ENCODE data around the gene GMPR2.

GMPR2 gene

DNA sequence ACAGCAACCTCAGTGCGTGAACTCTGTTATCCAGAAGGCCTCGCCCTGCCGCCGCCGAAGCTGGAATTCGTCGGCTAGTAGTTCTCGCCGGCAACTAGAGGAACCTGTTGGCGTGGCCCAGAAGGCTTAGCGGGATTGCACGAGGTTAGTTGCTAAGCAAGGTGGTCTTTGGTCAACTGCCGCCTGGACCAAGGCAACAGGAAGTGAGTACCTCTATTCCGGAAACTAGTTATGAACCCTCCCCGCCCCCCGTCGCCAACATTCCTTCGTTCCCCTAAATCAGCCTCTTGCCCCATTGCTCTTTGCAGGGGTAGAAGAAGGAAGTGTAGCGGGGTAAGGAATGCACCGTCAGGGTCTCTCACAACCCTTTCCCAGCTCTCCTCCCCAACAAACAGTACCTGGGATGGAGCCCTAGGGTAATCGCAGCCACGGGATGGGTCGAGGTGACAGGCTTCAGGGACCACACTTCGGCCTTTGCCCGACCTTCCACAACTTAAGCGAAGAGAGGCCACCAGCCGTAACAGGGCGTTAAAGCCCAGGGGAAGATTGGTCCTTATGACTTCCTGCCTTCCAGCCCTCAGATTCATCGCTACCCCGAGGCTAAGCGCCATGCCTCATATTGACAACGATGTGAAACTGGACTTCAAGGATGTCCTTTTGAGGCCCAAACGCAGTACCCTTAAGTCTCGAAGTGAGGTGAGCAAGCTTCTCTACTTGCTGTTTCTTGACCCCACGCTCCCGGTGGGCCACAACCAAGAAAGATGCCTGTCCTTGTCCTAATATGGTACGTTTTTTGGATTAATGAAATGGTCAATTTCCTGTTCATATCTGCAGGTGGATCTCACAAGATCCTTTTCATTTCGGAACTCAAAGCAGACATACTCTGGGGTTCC, at the start of gene GMPR2:
GMPR2 (plus strand) TSS at position 285 of the 893 bp plus-strand sequence; CDS start at position 610, 325 bp downstream.
- no peak for DNase-seq (ENCODE audit: low read depth)

DNA sequence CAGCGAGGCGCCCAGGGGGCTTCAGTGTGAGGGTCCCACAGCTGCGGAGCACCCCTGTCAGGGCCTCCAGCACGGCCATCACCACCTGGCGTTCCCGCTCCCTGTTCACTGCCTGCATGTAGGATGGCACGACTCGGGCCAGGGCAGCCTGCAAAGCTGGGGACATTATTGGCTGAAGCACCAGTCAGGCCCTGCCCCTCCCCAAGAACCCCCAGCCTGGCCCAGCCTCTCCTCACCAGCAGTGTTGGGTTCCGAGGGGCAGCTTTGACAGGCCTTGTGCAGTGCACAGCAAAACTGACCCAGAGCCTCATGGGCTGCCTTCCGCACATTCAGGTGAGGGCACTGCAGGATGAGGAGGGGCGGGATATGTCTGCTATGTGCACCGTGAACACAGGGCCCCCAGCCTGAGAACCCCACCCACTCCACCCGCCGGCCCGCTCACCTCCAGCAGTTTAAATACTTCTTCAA, 49.7 kb upstream of the GMPR2 start:
- DNase-seq (ENCODE audit: low read depth) = no peak

DNA sequence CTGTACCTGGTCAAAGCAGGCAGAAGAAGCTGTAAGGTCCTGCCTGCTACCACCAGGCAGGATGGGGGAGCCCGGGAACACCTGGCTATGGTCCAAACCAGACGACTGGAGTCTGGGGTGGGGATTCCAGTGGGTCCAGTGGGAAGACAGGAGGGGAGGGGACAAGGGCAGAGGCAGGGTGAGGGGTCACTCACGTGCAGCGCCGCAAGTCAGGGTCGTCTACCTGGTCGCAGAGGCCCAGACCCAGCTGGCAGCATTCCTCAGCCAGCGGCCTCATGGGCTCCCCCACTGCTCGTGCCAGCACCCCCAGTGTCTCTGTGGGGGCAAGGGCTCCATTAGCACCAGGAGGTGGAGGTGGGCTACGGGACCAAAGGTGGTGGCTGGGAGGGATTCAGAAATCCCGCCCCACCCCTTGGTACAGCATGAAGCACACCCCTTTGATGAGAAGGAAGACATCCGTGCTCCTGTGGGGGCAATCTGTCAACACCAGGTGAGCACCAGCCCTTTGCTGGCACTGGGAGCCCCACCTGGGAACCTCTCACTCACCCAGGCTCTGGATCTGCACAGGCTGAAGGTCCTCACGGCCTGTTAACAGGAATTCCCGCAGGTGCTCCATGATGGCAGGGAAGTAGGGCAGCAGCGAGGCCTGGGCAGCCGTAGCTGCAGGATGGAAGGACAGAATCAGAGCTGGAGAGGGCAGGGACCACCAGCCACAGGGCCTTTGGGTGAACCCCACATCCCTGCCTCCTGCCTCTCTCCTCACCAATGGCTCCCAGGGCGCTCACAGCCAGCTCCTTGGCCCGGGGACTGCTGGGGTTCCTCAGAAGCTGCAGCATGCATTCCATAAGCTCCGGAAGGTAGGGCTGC, 48.4 kb upstream of the GMPR2 start:
- no peak for DNase-seq (ENCODE audit: low read depth)

DNA sequence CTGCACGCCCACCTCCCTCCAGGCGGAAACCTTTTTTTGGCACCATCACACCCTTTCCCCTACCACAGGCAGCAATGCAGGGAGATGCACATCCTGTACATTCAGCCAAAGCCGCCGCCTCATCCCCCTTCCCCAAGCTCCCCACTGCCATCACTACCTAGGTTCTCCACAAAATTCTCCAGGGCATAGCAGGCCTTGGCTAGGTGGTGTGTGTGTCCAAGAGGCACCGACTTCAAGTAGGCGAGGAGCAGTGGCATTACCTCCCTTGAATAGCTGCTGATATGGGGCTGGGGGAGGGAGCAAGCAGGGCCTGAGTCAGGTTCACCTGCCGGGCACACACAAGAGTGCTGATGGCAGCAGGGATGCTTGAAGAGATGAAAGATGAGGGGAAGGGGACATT, 47.7 kb upstream of the GMPR2 start:
- DNase-seq (ENCODE audit: low read depth) = no peak

DNA sequence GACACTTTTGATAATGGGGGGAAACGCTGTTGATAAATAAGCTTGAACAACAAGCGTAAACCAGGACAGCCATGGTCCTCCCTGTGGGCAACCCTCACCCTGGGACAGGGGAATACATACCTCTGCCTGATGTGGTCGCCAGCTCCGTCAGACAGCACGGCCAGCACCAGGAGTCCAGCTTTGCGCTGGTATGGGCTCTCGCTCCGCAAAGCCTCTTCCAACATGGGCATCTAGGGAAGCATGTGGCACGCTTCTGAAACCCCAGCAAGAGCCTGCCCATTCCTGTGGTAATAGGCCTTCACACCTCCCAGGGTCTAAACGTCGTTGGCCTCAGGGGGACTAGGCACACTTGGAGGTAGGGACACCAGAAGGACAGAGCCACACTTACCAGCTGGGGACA, 47.0 kb upstream of the GMPR2 start:
- no peak for DNase-seq (ENCODE audit: low read depth)

DNA sequence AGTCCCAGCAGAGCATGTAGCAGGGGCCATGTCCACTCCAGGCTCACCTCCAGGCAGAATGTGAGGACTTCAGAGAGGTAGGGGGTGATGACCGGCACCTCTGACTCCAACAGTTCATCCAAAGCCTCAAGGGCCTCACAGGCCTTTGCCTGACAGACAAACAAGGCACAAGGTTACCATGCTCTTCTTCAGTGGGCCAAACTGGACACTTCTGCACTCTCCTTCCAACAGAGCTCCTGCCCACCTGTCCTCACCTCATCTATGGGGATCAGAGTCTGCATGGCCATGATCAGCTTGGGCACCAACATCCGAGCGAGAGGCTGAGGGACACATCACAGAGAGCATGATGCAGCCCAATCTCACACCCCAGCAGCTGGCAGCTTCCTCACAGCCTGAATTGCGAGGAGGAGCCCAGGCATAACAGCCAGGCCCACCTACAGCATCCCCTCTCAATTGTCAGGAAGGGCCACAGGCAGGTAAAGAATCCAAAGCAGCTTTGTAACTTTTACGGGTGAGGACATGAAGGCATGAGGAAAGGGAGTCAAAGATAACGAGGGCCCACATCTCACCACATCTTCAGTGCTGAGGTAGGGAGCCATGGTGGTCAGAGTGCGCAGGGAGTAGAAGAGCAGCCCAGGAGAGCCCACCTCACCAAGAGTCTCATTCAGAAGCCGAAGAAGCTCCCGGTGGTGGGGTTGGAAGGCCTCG, 45.7 kb upstream of the GMPR2 start:
- no peak for DNase-seq (ENCODE audit: low read depth)

DNA sequence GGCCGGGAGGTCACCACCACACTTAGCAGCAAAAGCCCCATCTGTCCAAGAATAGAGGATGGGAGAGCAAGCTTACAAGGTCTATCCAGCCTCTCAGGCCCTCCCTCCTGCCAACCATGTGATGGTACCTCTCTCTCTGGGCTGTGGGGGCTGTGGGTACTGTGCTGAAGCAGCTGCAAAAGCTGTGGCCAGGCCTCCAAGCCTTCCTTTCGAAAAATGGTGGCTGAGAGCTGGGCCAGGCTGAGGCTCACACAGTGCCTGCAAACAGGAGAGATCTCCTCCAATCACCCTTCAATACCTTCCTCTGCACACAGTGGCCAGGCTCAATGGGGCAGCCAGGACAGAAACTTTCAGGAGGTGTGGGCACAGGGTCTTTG, 45.2 kb upstream of the GMPR2 start:
- no peak for DNase-seq (ENCODE audit: low read depth)

DNA sequence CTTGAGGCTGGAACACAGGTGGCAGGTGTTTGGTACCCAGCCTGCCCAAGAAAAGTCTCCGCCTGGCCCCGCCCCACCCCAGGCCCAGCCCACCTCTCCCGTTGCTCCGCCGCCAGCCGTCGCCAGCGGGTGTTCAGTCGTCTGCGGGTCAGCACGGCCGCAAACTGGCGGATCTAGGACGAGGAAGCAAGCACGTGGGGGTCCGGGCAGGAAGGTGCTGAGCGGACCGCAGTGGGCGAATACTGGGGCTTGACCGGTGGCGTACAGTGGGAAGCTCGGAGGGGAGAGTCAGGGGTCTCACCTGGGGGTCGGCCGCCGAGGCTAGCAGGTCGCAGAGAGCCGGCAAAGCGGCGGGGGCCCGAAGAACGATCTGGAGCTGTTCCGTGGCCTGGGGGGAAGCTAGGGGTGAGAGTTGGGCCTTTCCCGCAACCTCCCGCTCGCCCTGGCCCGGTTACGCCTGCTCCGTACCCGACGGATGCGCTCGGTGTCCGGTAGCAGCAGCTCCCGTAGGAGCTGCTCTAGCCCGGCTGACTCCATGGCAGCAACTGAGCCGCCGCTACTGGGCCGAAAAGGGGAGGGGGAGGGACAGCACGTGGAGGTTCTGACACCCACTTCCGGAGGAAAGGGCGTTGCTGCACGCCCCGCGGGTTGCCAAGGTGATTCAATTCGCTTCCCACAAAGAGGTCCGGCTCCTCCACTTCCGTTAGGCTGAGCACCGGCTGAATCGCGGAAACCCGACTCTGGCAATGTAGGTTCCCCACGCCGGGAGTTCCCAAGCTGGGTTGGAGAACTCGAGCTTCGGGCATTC, 44.3 kb upstream of the GMPR2 start, which contains the start of gene IPO4:
IPO4 (minus strand) TSS at position 566 of the 808 bp plus-strand sequence; CDS start at position 537, 29 bp downstream.
- peak; percentile 91 for DNase-seq (ENCODE audit: low read depth)

DNA sequence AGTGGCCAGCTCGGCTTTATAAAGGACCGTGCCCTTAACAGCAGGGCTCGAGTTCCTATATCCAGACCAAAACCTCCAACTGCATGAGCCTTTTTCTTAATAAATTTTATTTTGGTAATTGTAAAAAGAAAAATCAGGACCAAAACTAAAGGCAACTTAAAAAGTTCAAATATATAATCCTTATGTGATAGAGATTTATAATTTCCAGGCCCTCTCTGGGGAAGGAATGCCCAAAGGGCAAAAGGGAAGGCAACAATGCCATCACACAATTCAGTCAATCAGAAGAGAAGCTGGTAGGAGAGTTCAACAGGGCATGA, 43.7 kb upstream of the GMPR2 start:
- DNase-seq (ENCODE audit: low read depth) = no peak

DNA sequence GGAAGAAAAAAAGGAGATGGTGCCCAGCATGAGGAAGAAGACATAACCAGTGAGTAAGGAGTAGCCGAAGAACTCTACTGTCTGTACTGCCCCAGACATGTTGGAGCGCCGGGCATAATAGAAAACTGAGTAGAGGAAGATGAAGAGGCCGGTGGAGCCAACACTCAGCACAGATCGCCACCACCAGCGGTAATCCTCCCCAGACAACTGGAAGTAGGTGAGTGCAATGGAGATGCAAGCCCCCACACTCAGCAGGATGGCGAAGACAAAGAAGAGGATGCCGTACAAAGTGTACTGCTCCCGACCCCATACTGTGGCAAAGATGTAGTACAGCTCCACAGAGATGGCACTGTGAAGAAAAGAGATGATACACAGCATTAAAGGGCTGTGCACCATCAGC, 43.3 kb upstream of the GMPR2 start:
- no peak for DNase-seq (ENCODE audit: low read depth)

DNA sequence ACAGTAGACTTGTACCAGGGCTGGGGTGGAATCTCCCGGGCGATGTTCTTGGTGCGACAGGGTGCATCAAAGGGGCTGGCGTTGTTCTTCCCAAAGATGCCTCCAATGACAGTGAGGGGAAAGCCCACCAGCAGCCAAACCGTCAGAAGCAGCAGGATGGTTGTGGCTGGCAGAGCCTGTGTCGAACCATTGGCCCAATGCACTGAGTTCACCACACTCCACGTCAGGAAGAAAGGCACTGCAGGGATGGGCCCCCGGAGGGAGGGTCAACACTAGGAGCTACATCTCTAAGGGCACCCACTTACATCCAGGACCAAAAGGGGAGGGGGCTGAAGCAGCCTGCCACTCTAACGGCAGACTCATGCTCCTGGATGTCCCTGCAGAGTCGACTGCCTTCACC, 42.3 kb upstream of the GMPR2 start:
- DNase-seq (ENCODE audit: low read depth) = no peak

DNA sequence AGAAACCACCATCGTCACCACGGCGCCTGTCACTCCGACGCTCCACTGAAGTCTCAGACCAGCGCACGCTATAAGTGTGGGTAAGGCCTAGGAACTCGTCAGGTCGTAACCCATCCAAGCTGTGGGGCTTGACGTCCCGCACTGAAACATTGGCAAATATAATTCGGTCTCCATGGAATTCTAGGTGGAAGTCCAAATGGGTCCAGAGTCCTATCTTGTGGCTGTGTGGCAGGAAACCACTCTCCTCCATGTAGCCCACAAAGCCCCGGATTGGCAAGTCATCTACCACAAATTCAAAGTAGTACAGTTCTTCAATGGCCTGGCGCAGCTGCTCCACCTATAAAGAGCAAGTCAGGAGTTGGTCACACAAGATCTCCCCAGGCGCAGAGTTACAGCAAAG, 39.8 kb upstream of the GMPR2 start:
- DNase-seq (ENCODE audit: low read depth) = no peak

DNA sequence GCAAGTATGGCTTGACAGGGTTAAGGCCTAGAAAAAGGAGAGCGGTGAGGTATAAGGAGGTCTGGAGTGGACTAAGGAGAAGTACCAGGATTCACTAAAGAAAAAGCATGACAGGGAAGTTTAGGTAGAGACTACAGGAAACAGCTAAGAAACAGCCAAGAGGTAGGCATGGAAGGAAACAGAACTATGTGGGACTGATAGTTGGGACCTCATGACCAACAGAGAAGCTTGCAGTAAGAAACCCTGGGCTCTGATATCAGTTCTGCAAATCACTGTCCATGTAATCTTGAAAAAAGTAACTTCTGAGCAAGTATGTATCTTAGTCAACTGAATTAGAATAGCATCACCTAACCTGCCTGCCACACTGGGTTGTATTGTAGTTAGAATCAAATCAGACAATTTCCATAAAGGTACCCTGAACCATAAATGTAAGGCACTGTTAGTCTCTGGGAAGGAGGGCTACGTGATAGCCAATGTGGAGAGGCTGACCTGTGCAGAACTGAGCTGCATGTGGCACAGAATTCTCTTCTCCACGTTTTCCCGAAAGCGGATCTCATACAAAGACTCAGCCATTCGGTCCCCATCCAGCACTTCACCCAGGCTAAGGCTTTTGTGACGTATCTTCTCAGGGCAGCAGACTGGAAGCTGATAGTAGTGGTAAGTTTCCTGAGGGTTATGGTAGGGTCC, 38.4 kb upstream of the GMPR2 start:
- no peak for DNase-seq (ENCODE audit: low read depth)

DNA sequence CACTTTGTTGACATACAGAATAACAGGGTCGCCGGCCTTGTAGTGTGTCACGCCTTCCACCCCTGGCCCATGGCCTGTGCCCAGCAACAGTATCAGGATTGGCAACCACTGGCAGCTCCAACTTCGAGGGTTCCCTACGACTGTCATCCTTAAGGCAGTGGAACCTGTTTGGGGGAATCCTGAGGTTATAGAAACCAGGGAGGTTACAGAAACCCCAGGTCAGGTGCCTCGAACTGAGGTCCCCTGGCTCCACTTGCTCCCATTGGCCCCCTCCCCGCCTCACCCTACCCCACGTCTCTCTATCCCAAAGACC, 37.9 kb upstream of the GMPR2 start:
- DNase-seq (ENCODE audit: low read depth) = no peak

DNA sequence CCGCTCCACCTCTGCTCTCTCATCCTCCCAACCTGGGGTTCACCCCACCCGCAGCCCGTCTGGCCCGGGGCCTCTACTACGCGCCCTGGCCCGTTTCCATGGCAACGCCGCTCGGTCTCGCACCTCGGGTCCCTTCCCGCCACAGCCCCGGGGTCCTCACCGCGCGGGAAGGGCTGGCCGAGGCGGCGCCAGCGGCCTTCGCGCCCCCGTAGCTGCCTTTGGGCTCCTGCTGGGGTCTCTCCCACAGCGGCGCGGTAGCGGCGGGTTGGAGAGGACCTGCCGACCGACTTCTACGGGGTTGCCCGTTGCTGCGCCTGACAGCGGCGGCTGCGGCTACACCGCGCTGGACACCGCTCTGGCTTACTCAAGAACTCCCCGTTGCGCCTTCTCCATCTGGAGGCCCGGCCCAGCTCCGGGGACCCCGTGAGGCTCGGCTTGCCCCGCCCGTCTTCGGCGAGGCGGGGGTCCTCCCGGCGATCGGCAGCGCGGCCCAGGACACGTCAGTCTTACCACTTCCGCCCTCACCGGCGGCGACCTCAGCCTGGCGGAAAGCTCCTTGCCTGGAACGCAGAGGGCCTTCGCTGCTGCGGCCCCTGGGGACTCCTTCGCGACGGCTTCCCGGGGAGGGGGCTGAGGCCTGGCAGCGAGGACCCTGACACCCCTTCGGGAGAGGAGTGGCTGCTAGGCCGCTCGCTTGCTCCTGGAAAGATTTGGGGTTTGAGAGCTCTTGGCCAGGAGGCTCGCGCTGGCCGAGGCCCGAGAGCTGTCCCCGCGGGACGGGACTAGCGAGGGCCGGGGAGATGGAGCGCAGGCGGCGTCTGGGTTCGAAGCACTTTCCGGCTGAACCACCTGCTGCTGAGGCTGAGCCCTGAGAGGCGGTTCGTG, 37.3 kb upstream of the GMPR2 start, which contains the start of gene TM9SF1:
TM9SF1 (minus strand) TSS at position 256 of the 885 bp plus-strand sequence. CDS start 422 bp downstream, outside the sequence.
- DNase-seq (ENCODE audit: low read depth) = peak; percentile 79

DNA sequence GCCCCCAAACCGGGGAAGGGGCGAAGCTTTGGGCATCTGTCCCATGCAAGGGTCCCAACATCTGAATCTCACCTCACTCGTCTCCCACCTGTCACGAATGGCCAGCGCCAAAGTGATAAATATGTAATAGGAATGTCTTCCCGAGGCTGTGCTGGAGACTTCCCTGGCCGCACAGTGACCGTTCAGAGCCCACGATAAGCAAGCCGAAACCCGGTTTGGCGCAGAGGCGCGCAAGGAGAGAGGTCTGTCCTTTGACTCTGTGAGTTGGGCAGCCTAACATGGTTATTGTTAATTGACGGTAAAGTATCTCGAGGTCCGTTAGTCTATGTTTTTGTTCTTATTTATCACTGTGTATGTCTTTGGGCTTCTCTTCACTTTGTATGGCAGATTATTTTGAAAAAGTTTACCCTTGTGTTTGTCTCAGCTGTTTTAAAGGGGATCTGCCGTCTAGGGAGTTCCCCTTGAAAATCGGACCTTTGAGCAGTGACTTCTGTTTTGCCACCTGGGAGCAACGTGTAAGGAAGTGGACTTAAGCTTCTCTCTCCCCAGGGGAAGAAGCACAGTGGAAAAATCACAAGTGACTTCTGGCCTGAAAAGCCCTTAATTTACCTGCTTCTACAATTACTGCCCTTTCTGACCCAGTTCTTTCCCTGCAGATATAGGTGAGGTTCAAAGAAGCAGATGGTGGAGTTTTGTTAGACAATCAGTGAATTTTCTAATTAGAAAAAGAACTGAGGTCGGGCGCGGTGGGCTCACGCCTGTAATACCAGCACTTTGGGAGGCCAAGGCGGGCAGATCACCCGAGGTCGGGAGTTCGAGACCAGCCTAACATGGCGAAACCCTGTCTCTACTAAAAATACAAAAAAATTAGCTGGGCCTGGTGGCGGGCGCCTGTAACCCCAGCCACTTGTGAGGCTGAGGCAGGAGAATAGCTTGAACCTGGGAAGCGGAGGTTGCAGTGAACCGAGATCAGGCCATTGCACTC, 36.4 kb upstream of the GMPR2 start:
- no peak for DNase-seq (ENCODE audit: low read depth)

DNA sequence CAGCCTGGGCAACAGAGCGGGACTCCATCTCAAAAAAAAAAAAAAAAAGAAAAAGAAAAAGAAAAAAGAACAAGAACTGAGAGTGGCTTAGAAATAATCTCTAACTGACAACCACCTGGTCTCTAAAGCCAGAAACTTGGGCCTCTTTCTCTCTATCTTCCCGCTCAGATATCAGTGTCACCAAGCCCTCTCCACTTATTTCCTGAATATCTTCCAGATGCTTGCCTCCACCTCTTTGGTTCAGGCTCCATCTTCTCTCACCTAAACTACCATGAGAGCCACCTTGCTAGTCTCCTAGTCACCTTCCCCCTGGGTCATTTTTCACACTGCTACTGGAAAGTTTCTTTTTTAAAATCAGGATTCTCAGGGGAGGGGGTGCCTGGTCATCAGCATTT, 35.7 kb upstream of the GMPR2 start:
- DNase-seq (ENCODE audit: low read depth) = no peak

DNA sequence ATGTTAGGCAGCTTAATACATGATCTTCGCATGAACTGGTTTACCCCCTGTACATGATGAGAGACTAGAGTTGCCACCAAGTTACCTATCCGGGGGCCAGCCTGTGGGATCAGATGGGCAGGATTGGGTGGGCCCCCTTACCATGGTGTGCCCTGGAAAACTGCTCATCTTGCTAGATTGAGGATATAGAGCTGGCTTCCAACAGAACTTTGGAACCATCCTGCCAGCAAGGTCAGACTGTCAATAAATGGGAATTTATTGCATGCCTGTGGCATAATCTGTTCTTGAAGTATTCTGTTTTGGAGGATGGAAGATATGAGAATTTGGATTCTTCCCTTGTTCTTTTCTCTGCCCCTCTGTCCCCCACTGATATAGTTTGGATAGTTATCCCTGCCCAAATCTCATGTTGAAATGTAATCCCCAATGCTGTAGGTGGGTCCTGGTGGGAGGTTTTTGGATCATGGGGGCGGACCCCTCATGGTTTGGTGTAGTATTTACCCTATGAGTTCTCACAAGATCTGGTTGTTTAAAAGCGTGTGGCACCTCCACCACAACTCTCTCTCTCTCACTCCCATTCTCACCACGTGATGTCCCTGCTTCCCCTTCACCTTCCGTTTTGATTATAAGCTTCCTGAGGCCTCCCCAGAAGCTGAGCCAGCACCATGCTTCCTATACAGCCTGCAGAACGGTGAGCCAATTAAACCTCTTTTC, 33.8 kb upstream of the GMPR2 start:
- DNase-seq (ENCODE audit: low read depth) = no peak

All from activated T-helper 1 cell treated with Interleukin-2 at 50 U/mL for 16 hours (primary cell).